Thoracic aorta (tissue), 2 donors: ENCODE data around the gene DYSF. TPM values are rescaled to one million over a fixed set of nuclear protein-coding genes. Genes with fewer than 3 reads are reported as not detected.

Experiments used
- ATAC-seq: fragments of 150-250 bp; one replicate; pipeline ENCODE4 v1.8.0; 2017; ENCODE audit warnings: low read depth; ENCODE audit not compliant: insufficient number of reproducible peaks, low FRiP score
- DNase-seq: peaks from one replicate; pipeline ENCODE4 v3.0.0-alpha.2; 2020; ENCODE audit warnings: low spot score
- H3K27ac ChIP-seq, 2 donors: fragments of 200-600 bp; sonication (generic); 1 replicate in 1 of 2; 2 replicates in 1 of 2; pipeline ENCODE4 v1.5.1; 2016; ENCODE audit warnings: mild to moderate bottlenecking in 2 of 2, moderate library complexity in 2 of 2
- H3K27me3 ChIP-seq: fragments of 200-600 bp; sonication (generic); replicated peaks from 2 replicates; pipeline ENCODE4 v1.6.0; 2016; ENCODE audit warnings: mild to moderate bottlenecking; ENCODE audit not compliant: insufficient read depth
- H3K36me3 ChIP-seq: fragments of 200-600 bp; sonication (generic); one replicate; pipeline ENCODE4 v1.5.1; 2016
- H3K4me1 ChIP-seq, 2 donors: fragments of 200-600 bp; sonication (generic); 1 replicate in 1 of 2; 2 replicates in 1 of 2; pipeline versions ENCODE4 v1.5.1 to v1.6.0; 2016; ENCODE audit warnings: low read depth in 2 of 2, mild to moderate bottlenecking in 1 of 2; ENCODE audit not compliant: control insufficient read depth in 1 of 2
- H3K4me3 ChIP-seq: fragments of 200-600 bp; sonication (generic); 2 replicates; pipeline ENCODE4 v1.5.1; 2016; ENCODE audit warnings: mild to moderate bottlenecking
- H3K9me3 ChIP-seq: fragments of 200-600 bp; sonication (generic); 2 replicates; pipeline ENCODE4 v1.5.1; 2016
- CTCF ChIP-seq: fragments of 200-600 bp; sonication (generic); IDR thresholded peaks from one replicate; pipeline ENCODE4 v1.5.1; 2019; ENCODE audit warnings: antibody characterized with exemption
- total RNA-seq, 2 donors: library from RNA; depleted of rRNA; stranded (reverse); fragments of >200 nt; gene quantifications; one replicate each; pipeline versions ENCODE4 v1.1.0 to v1.2.3, GENCODE V29; 2016

The DYSF gene
- total RNA-seq, 2 donors from 2014 or later = 13.0 to 15.2 TPM

- Histone ChIP-seq H3K27ac (peak overlapping the region; percentile 32 to 66), H3K4me3 (no peak overlapping the region), H3K27me3 (no peaks in the 10 kb centered on the region), H3K9me3 (no peaks in the 10 kb centered on the region), H3K36me3 (no peaks in the 10 kb centered on the region), H3K4me1 (peaks cover 22 to 72% of the 10 kb centered on the region in 2 donors)
- ATAC-seq (no peak), DNase-seq (no peak)
- no peak for TF ChIP-seq CTCF
Observed at GRCh38 chr2:71456617-71457016, 3.3 kb downstream of the DYSF start.

GRCh38 chr2:71457123-71457915 lies 4.0 kb downstream of the DYSF start:
- H3K9me3 ChIP-seq = no peaks in the 10 kb centered on the region
- ATAC-seq (no peak), DNase-seq (no peak)
- no peaks in the 10 kb centered on the region for H3K36me3 ChIP-seq
- H3K4me3 ChIP-seq = no peak overlapping the region
- no peak for TF ChIP-seq CTCF
- no peak overlapping the region for H3K27ac ChIP-seq
- peaks cover 22 to 68% of the 10 kb centered on the region in 2 donors for H3K4me1 ChIP-seq
- H3K27me3 ChIP-seq = no peaks in the 10 kb centered on the region

- no peak overlapping the region for H3K27ac ChIP-seq
- no peak for TF ChIP-seq CTCF
- no peaks in the 10 kb centered on the region for H3K27me3 ChIP-seq
- H3K36me3 ChIP-seq = no peaks in the 10 kb centered on the region
- no peak for DNase-seq
- no peaks in the 10 kb centered on the region for H3K9me3 ChIP-seq
- H3K4me3 ChIP-seq = no peak overlapping the region
- peaks cover 20 to 62% of the 10 kb centered on the region in 2 donors for H3K4me1 ChIP-seq
- ATAC-seq = no peak
Observed at GRCh38 chr2:71457923-71458322, 4.6 kb downstream of the DYSF start.

GRCh38 chr2:71458413-71459083 lies 5.2 kb downstream of the DYSF start:
- H3K27ac ChIP-seq = peak overlapping the region in 1 of 2 donors; percentile 8

More at GRCh38 chr2:71458413-71459083, 5.2 kb downstream of the DYSF start:
- no peaks in the 10 kb centered on the region for H3K36me3 ChIP-seq
- no peak for DNase-seq
- TF ChIP-seq CTCF = no peak
- H3K9me3 ChIP-seq = no peaks in the 10 kb centered on the region
- H3K4me3 ChIP-seq = no peak overlapping the region
- peaks cover 18 to 56% of the 10 kb centered on the region in 2 donors for H3K4me1 ChIP-seq
- H3K27me3 ChIP-seq = no peaks in the 10 kb centered on the region
- no peak for ATAC-seq
